HL-60/S4 treated with phorbol 12-myristate 13-acetate at 8.2 ng/mL for 4 days and 3 days (cell line): Measurements from ENCODE around the gene UBR7.
"Not testable (repeated sequence)": the region's sequence is repeated elsewhere in the genome, so short reads cannot be mapped to it uniquely, and the experiment has no call there.

ENCODE experiments used
- in situ Hi-C: fragments of 300-500 bp; cut with MboI; formaldehyde crosslinking; loops from 2 replicates; pipeline ENCODE4 v1.15.0; 2022; ENCODE audit warnings: low sequenced_read_pairs

The UBR7 gene, protein sequence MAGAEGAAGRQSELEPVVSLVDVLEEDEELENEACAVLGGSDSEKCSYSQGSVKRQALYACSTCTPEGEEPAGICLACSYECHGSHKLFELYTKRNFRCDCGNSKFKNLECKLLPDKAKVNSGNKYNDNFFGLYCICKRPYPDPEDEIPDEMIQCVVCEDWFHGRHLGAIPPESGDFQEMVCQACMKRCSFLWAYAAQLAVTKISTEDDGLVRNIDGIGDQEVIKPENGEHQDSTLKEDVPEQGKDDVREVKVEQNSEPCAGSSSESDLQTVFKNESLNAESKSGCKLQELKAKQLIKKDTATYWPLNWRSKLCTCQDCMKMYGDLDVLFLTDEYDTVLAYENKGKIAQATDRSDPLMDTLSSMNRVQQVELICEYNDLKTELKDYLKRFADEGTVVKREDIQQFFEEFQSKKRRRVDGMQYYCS

DNA sequence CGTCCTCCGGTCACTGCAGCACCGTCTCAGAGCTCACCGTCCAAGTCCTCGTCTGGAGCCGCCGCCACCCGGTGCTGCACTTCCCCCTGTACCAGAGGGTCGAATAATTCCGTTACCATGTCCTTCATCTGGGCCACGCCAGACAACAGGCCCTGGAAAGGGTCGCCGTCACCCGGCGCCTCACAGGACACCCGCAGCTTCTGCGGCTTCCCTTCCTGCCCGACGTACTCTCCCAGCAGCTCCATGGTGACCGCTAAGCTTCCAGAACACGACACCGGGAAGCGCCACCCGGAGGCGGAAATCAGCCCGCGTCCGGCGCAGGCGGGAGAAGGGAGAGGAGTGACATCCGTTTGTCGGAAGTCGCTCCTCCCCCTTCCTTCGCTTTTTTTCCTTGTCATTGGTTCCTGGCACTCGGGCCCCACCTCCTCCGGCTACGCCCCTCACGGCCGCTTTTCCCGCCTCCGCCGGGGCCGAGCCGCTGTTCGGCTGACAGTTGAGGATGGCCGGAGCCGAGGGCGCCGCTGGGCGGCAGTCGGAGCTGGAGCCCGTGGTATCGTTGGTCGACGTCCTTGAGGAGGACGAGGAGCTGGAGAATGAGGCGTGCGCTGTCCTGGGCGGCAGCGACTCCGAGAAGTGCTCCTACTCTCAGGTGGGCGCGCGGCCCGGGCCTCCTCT is at the start of gene UBR7, which contains the start of gene GON7:
TSS of gene UBR7 (plus strand) at position 464 of the 675 bp plus-strand sequence. CDS start at position 500, 36 bp downstream.
TSS of gene GON7 (minus strand) at position 273 of the 675 bp plus-strand sequence. CDS start at position 245, 28 bp downstream.
- in situ Hi-C loops = no loop called here

DNA sequence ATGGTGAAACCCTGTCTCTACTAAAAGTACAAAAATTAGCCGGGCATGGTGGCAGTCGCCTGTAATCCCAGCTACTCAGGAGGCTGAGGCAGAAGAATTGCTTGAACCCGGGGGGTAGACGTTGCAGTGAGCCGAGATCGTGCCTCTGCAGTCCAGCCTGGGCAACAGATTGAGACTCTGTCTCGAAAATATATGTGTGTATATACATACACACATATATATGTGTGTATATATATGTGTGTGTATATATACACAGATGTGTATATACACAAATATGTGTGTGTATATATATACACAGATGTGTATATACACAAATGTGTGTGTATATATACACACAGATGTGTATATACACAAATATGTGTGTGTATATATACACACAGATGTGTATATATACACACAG is 48.7 kb upstream of the UBR7 start:
- in situ Hi-C loops = not testable (repeated sequence)

DNA sequence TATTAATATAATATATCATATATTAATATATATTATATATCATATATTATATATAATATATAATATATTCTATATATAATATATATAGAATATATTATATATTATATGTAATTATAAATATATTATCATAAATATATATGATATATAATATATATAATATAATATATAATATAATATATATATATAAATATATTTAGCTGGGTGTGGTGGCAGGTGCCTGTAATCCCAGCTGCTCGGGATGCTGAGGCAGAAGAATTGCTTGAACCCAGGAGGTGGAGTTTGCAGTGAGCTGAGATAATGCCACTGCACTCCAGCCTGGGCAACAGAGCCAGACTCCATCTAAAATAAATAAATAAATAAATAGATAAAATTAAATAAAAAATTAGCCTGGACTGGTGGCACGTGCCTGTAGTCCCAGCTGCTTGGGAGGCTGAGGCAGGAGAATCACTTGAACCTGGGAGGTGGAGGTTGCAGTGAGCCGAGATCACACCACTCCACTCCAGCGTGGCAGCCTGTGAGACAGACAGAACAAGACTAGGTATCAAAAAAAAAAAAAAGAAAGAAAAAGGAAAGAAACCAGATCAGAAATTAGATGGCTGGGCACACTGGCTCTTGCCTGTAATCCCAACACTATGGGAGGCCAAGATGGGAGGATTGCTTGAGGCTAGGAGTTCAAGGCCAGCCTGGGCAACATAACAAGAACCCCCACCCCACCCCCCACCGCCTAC is 47.3 kb upstream of the UBR7 start:
- in situ Hi-C loops = not testable (repeated sequence)

DNA sequence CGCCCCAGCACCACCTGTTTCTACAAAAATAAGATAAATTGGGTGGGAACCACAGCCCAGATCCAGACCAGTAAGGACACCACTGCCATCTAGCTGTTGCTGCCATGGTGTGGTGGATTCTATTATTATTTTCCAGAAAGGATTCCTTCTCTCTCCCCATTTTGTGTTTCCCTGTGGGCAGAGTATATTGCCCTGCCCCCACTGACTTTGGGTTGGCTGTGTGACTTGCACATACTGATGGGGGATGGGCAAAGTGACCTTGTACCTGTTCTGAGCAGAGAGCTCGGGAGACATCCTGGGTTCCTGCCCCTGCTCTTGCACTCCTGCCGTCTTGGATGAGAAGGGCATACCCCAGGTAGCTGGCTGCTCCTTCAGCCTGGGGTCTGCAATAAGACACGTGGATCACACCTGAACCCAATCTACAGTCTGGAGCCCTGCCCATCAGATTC is 46.7 kb upstream of the UBR7 start:
- in situ Hi-C loops = no loop called here

DNA sequence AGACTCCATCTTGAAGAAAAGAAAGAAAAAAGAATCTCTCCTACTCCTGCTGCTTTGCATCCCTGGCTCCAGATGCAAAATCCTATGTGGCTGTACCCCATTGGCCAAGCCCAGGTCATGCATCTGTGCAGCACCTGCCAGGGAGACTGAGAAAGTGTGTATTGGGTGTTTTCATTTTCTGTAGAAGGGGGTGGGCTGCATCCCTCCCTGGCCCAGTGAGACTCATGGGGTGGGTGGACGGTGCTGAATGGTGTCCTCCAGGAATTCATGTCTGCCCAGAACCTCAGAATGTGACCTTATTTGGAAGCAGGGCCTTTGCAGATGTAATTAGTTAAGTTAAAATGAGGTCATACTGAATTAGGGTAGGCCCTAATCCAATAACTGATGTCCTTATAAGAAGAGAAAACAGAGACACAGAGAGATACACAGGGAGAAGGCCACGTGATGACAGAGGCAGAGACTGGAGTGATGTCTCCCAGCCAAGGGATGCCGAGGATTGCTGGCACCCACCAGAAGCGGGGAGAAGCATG is 45.6 kb upstream of the UBR7 start:
- in situ Hi-C loops = no loop called here

DNA sequence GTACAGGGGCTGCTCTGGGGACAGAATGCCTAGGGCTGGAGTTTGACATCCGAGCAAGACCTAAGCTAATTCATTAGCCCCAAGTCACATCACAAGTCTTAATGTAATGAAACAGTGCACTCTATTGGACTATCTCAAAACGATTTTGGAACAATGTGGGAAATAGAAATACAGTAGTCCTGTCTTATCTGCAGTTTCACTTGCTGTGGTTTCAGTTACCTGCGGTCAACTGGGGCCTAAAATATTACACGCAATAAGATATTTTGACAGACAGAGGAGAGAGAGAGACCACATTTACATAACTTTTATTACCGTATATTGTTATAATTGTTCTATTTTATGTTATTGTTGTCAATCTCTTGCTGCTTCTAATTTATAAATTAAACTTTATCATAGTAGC is 43.5 kb upstream of the UBR7 start:
- in situ Hi-C loops = no loop called here

DNA sequence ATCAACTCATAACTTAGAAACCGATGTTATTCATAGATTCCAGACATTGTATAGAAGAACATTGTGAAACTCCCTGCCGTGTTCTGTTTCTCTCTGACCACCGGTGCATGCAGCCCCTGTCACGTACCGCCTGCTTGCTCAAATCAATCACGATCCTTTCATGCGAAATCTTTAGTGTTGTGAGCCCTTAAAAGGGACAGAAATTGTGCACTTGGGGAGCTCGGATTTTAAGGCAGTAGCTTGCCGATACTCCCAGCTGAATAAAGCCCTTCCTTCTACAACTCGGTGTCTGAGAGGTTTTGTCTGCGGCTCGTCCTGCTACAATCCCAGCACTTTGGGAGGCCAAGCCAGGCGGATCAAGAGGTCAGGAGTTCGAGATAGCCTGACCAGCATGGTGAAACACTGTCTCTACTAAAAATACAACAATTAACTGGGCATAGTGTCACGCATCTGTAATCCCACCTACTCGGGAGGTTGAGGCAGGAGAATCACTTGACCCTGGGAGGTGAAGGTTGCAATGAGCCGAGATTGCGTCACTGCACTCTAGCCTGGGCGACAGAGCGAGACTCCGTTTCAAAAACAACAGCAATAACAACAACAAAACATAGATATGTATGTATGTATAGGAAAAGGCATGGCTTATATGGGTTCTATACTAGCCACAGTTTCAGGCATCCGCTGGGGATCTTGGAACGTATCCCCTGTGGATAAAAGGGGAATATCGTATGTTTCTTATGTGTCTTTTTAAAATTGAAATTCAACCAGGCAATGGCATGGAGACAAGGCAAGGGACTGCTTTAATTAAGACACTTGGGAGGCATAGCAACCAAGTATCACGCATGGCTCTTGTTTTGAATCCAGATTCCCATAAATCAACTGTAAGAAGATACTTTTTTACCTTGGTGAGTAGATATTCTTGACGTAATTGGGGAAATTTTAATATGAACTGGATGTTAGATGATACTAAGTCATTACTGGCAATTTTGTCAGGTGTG is 41.5 kb upstream of the UBR7 start:
- in situ Hi-C loops = not testable (repeated sequence)

DNA sequence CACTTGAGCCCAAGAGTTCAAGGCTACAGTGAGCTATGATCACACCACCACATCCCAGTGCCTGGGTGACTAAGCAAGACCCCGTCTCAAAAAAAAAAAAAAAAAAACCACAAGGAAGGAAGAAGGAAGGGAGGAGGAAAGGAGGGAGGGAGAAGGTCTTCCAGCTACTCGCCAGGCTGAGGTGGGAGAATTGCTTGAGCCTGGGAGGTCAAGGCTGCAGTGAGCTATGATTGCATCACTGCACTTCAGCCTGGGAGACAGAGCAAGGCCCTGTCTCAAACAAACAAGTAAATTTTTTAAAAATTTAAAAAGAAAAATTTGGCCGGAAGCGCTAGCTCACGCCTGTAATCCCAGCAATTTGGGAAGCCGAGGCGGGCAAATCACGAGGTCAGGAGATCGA is 38.4 kb upstream of the UBR7 start:
- in situ Hi-C loops = not testable (repeated sequence)

DNA sequence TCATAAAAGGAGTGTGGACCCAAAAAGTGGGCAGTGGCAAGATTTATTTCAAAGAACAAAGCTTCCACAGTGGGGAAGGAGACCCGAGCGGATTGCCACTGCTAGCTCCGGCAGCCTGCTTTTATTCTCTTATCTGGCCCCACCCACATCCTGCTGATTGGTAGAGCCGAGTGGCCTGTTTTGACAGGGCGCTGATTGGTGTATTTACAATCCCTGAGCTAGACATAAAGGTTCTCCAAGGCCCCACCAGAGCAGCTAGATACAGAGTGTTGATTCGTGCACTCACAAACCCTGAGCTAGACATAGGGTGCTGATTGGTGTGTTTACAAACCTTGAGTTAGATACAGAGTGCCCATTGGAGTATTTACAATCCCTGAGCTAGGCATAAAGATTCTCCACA is 37.4 kb upstream of the UBR7 start:
- in situ Hi-C loops = not testable (repeated sequence)

DNA sequence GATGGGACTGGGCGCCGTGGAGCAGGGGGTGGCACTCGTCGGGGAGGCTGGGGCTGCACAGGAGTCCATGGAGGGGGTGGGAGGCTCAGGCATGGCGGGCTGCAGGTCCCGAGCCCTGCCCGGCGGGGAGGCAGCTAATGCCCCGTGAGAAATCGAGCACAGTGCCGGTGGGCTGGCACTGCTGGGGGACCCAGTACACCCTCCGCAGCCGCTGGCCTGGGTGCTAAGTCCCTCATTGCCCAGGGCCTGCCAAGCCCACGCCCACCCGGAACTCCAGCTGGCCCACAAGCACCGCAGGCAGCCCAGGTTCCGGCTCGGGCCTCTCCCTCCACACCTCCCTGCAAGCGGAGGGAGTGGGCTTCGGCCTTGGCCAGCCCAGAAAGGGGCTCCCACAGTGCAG is 36.9 kb upstream of the UBR7 start:
- in situ Hi-C loops = not testable (repeated sequence)

DNA sequence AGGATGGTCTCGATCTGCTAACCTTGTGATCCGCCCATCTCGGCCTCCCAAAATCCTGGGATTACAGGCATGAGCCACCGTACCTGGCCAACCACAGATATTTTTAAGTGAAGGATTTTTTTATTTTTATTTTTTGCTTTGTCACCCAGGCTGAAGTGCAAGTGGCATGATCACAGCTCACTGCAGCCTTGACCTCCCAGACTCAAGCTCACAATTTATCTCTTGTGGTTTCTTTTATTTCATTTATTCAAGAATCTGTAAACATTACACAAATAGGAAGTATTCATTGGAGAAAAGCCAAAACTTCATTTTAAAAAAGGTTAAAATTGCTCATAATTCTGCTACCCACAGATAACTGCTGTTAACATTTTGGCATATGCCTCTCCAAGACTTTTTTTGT is 35.7 kb upstream of the UBR7 start:
- in situ Hi-C loops = no loop called here

DNA sequence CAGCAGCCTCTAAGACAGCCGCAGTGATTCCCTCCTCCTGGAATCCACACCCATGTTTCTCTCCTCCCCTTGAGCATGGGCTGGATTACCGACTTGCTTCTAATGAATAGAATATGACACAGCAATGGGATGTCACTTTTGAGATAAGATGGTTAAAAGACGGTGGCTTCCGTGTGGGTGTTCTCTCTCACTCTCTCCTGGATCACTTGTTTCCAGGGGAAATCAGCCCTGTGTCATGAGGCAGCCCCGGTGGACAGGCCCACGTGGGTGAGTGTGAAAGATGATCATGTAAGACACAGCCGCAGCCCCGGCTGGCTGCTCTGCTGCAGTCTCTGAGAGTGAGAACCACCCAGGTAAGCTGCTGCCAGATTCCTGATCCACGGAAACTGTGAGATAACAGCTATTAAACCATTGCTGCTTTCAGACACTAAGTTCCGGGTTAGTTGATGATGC is 33.1 kb upstream of the UBR7 start:
- in situ Hi-C loops = no loop called here

DNA sequence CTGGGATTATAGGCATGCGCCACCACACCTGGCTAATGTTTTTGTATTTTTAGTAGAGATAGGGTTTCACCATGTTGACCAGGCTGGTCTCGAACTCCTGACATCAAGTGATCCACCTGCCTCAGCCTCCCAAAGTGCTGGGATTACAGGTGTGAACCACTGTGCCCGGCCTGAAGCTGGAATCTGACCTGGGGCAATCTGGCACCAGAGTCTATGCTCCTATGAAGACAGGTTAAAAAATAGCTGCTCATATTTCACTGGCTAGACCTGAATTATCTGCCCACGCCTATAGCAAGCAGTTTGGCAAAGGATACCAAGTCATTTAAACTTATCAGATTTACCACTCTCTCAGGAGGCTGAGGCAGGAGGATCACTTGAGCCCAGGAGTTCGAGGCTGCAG is 32.3 kb upstream of the UBR7 start:
- in situ Hi-C loops = not testable (repeated sequence)

DNA sequence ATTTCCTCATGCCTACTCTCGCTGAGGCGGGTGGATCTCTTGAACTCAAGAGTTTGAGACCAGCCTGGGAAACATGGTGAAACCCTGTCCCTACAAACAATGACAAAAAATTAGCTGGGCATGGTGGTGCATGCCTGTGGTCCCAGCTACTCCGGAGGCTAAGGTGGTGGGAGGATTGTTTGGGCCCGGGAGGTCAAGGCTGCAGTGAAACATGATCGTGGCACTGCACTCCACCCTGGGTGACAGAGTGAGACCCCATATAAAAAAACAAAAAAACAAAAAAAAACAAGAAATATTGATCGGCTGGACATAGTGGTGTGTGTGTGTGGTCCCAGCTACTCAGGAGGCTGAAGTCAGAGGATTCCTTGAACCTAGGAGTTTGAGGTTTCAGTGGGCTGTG is 31.6 kb upstream of the UBR7 start:
- in situ Hi-C loops = no loop called here

DNA sequence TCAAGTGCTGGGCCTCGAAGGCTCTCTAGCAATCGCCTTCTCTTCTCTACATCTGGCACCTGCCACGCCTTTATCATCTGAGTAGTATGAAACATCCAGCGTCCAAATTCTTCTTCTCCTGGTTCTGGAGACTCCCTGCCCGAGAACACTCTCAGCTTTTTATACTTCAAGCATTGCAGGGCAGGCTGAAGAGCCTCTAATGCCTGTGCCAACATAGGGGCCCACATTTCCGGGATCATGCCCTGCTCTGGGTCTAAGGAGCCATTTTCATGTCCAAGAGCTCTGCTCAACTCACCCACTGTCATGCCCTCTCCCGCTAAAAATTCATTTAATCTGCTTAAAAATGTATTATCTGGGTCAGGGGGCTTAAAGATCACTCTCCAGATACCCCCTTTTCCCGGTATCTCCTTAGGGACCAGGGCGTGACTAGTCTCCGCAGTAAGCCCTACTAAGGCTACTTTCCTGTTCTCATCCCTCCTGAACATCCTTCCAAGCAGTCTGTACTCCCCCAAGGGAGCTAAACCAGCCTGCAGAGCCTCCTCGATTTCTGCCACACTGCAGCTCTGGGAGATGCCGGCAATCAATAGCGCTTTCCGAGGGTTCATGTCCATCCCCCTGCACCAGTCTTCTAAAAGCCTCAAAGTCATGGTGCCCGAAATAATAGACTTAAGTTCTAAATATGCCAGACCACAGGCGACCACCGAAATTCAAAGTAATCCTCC is 23.3 kb upstream of the UBR7 start:
- in situ Hi-C loops = no loop called here

DNA sequence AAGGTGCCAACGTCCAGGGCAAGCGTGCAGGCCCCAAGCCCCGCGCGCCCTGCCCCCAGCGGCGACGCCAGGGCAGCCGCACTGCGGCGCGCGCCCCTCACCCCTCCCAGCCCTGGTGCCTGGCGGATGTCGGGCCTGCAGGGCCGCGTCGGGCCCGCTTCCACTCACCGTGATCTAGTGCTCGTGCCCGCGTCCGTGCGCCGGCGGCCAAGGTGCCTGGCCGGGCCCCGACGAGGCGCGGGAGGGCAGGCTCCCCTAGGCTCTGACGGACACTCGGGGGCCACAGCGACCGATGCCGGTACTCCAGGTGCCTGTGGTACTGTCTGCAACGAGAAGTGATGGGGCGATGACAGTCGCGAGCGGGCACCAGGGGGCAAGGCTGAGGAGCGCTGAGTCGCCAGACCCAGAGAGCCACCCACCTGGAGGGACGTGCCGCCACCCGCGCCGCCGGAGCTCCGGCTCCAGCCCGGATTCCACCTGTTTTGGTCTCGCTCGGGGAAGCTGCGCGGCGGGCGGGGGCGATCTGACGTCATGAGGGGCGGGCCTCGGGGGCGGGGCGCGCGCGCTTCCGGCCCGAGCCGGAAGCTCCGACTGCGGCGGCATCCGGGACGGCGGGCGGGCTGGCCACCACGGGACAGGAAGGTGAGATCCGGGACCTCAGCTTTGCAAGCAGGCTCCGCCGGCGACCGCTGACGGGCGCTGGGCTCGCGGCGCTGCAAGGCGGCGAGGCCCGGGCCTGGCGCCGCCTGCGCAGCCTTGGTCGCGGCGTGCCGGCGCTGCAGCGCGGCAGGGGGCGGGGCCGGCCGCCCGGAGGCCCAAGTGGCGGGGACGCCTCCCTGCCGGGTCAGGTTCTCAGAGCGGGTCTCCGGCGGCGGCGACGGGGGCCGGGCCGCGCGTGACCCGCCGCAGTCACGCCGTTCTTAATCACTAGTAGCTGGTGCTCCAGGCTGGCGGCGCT is 22.4 kb upstream of the UBR7 start, which contains the start of the genes LYSET and MOAP1:
TSS of gene LYSET (plus strand) at position 927 of the 958 bp plus-strand sequence. CDS start 89 bp downstream, outside the sequence.
TSS of gene MOAP1 (minus strand) at position 507 of the 958 bp plus-strand sequence. CDS start 655 bp downstream, outside the sequence.
- in situ Hi-C loops = no loop called here

DNA sequence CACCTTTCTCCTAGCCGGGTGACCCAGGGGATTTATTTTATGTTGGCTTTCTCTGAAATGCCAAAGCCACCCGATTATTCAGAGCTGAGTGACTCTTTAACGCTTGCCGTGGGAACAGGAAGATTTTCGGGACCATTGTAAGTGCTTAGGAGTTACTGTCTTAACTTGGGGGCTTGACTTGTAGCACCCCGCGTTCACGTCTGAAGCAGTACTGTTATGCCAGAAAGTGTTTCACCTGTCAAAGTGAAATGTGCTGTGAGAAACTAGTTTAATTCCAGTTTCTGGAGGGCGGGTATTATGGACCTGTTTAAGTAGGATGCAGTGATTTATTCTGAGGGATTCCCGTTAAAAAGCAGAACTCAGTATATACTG is 21.7 kb upstream of the UBR7 start:
- in situ Hi-C loops = no loop called here

DNA sequence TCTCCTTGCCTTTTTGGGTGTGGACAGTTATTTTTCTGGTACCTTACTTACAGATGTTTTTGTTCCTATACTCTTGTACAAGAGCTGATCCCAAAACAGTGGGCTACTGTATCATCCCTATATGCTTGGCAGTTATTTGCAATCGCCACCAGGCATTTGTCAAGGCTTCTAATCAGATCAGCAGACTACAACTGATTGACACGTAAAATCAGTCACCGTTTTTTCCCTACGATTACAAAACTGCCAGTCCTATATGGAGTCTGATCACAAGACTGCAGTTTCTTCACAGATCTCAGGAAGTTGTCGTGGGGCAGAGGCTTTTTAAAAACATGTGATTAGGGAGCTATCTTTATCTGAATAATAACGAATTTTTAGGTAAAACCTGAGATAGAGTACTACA is 20.6 kb upstream of the UBR7 start:
- in situ Hi-C loops = no loop called here
